Liver (tissue), 9 donors: Measurements from ENCODE around the gene BTK. TPM values are rescaled to one million over a fixed set of nuclear protein-coding genes. Genes with fewer than 3 reads are reported as not detected.

Experiments used
- DNase-seq: peaks from one replicate; pipeline ENCODE4 v3.0.0-alpha.2; 2017; ENCODE audit warnings: low spot score
- H3K27ac ChIP-seq, 2 donors: one replicate each; pipeline ENCODE4 v1.7.0; 2013; ENCODE audit warnings: inconsistent platforms in 2 of 2, low read length in 2 of 2, control low read depth in 1 of 2, low read depth in 1 of 2, mild to moderate bottlenecking in 1 of 2
- H3K27me3 ChIP-seq, 4 donors: one replicate each; pipeline versions ENCODE4 v1.6.1 to v1.7.0; 2013; ENCODE audit warnings: low read length in 3 of 4, inconsistent platforms in 1 of 4, mild to moderate bottlenecking in 1 of 4, moderate library complexity in 1 of 4; ENCODE audit not compliant: control insufficient read depth in 4 of 4, insufficient read depth in 4 of 4
- H3K36me3 ChIP-seq, 4 donors: one replicate each; pipeline versions ENCODE4 v1.6.1 to v1.7.0; 2013; ENCODE audit warnings: low read length in 3 of 4, mild to moderate bottlenecking in 3 of 4, low read depth in 1 of 4, moderate library complexity in 1 of 4; ENCODE audit not compliant: control insufficient read depth in 4 of 4, insufficient read depth in 3 of 4
- H3K4me1 ChIP-seq, 4 donors: one replicate each; pipeline versions ENCODE4 v1.6.1 to v1.7.0; 2013; ENCODE audit warnings: low read length in 3 of 4, mild to moderate bottlenecking in 3 of 4, moderate library complexity in 1 of 4; ENCODE audit not compliant: control insufficient read depth in 4 of 4, insufficient read depth in 4 of 4
- H3K4me3 ChIP-seq, 3 donors: one replicate each; pipeline versions ENCODE4 v1.6.1 to v1.7.0; 2013; ENCODE audit warnings: low read length in 3 of 3, control low read depth in 1 of 3, low read depth in 1 of 3, mild to moderate bottlenecking in 1 of 3
- H3K9ac ChIP-seq, 2 donors: one replicate each; pipeline ENCODE4 v1.7.0; 2013; ENCODE audit warnings: low read length in 2 of 2, mild to moderate bottlenecking in 2 of 2, moderate library complexity in 2 of 2, control low read depth in 1 of 2, low read depth in 1 of 2
- H3K9me3 ChIP-seq, 4 donors: one replicate each; pipeline versions ENCODE4 v1.6.1 to v1.7.0; 2013; ENCODE audit warnings: low read length in 3 of 4; ENCODE audit not compliant: control insufficient read depth in 4 of 4
- EGR1 ChIP-seq, 2 donors: IDR thresholded peaks; 2 replicates each; pipeline ENCODE4 v1.6.1; 2016 to 2018; ENCODE audit warnings: antibody characterized with exemption in 2 of 2, low read depth in 2 of 2
- FOXA1 ChIP-seq: IDR thresholded peaks from 2 replicates; pipeline ENCODE4 v1.6.1; 2016; ENCODE audit warnings: antibody characterized with exemption
- FOXA2 ChIP-seq: IDR thresholded peaks from 2 replicates; pipeline ENCODE4 v1.6.1; 2016; ENCODE audit warnings: antibody characterized with exemption
- GABPA ChIP-seq, 2 donors: IDR thresholded peaks in 1 of 2; conservative IDR thresholded peaks in 1 of 2; 2 replicates each; pipeline ENCODE4 v1.6.1; 2016; ENCODE audit warnings: antibody characterized with exemption in 2 of 2, mild to moderate bottlenecking in 1 of 2, moderate library complexity in 1 of 2
- HNF4A ChIP-seq, 2 donors: conservative IDR thresholded peaks; 2 replicates each; pipeline ENCODE4 v1.6.1; 2016; ENCODE audit warnings: antibody characterized with exemption in 2 of 2, mild to moderate bottlenecking in 2 of 2
- HNF4G ChIP-seq: IDR thresholded peaks from 2 replicates; pipeline ENCODE4 v1.6.1; 2016; ENCODE audit warnings: antibody characterized with exemption
- JUND ChIP-seq, 2 donors: IDR thresholded peaks; 2 replicates each; pipeline ENCODE4 v1.6.1; 2016; ENCODE audit warnings: antibody characterized with exemption in 2 of 2
- NR2F2 ChIP-seq: IDR thresholded peaks from 2 replicates; pipeline ENCODE4 v1.6.1; 2016; ENCODE audit warnings: antibody characterized with exemption
- RAD21 ChIP-seq, 2 donors: IDR thresholded peaks; 2 replicates each; pipeline ENCODE4 v1.6.1; 2016; ENCODE audit warnings: antibody characterized with exemption in 2 of 2, mild to moderate bottlenecking in 2 of 2
- REST ChIP-seq: IDR thresholded peaks from 2 replicates; pipeline ENCODE4 v1.6.1; 2016; ENCODE audit warnings: antibody characterized with exemption, mild to moderate bottlenecking
- RXRA ChIP-seq, 2 donors: IDR thresholded peaks; 2 replicates each; pipeline ENCODE4 v1.6.1; 2017 to 2018; ENCODE audit warnings: antibody characterized with exemption in 2 of 2, mild to moderate bottlenecking in 1 of 2
- SP1 ChIP-seq: IDR thresholded peaks from 2 replicates; pipeline ENCODE4 v1.6.1; 2018; ENCODE audit warnings: antibody characterized with exemption, mild to moderate bottlenecking
- TAF1 ChIP-seq: conservative IDR thresholded peaks from 2 replicates; pipeline ENCODE4 v1.6.1; 2016; ENCODE audit warnings: antibody characterized with exemption, mild to moderate bottlenecking
- YY1 ChIP-seq: IDR thresholded peaks from 2 replicates; pipeline ENCODE4 v1.6.1; 2016; ENCODE audit warnings: antibody characterized with exemption, mild to moderate bottlenecking
- WGBS: extraction: QIAGEN DNeasy Blood & Tissue Kit; methylation state at CpG from one replicate; pipeline ENCODE4 v1.1.7; 2013; 5-methylcytosine and 5-hydroxymethylcytosine counted together
- polyA plus RNA-seq, 2 donors: library from polyadenylated mRNA; stranded (reverse) in 1 of 2; unstranded in 1 of 2; fragments of 200-250 nt in 1 of 2; fragments of >200 nt in 1 of 2; fragmentation: Nextera tagmentation in 1 of 2; extraction: Ambion mirVana in 1 of 2; gene quantifications; one replicate each; pipeline versions ENCODE4 v1.2.1 to v1.2.3, GENCODE V29; 2013 to 2015
- total RNA-seq, 2 donors: library from RNA; depleted of rRNA; stranded (reverse); fragments of >200 nt; gene quantifications; one replicate each; pipeline ENCODE4 v1.2.3, GENCODE V29; 2014
- TF ChIP-seq, protein P1 (sequence below): IDR thresholded peaks from 2 replicates; pipeline ENCODE4 v1.6.1; 2016; ENCODE audit warnings: antibody characterized with exemption
- TF ChIP-seq, protein P2 (sequence below): IDR thresholded peaks from 2 replicates; pipeline ENCODE4 v1.6.1; 2016; ENCODE audit warnings: antibody characterized with exemption
- TF ChIP-seq, protein P3 (sequence below): fragments of 150-350 bp; IDR thresholded peaks from 2 replicates; pipeline ENCODE4 v1.5.1; 2017; ENCODE audit warnings: improper control_type of control experiment, low read depth, low read length; ENCODE audit not compliant: missing input control
- donor health status: healthy.
- donor health status: healthy.
- donor health status: healthy.
- donor health status: healthy.
- donor health status: healthy.

Gene BTK
- total and polyA plus RNA-seq, 4 donors: 0.99 to 22.6 (median 2.3) TPM

DNA sequence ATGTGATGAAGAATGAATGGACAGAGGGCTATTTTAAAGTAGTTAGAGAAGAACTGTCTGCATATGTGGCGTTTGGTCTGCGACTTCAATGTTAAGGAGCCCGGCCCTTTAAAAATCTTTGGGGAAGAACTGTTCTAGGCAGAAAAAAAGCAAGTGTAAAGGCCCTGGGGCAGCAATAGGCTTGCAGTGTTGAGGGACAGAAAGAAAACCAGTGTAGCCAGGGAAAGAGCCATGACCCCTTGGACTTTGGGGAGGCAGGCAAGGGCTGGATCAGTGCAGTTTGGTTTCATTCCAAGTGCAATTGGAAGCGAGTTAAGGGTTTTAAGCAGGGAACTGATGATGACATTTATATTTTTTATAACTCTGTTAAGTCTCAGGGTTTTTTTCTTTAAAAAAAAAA is 13.8 kb upstream of the BTK start:
- peaks cover 0 to 4% (median 2%) of the 10 kb centered on the region in 4 donors for H3K36me3 ChIP-seq

DNA sequence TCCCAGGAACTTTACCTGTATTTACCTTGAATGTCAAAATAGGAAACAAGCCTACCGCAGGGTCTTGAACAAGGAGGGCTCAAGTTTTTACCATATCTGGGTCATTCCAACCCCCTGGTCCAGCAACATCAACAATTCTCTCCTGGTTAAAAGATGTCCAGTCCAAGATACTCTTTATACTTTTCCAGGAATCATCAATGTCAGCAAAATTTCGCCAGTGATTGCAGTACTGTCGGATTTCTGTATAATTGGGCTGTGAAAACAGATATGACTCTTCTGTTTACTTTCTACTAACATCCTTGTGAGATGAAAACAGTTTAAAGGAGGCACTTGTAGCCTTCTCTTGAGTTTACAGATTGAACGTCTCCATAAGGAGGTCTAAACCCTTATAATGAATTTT is 12.7 kb upstream of the BTK start:
- no peaks in the 10 kb centered on the region for H3K4me1 ChIP-seq
- H3K27ac ChIP-seq: no peak overlapping the region
- H3K27me3 ChIP-seq: no peaks in the 10 kb centered on the region
- H3K9me3 ChIP-seq: no peaks in the 10 kb centered on the region
- WGBS: 92% methylated on average over 4 of the region's 4 CpGs
- no peak for DNase-seq
- no peak for TF ChIP-seq FOXA2
- no peak for TF ChIP-seq EGR1 (IDR thresholded peaks at IDR 0.05; ENCODE audit: low read depth in 2 of 2)
- TF ChIP-seq, protein P1, sequence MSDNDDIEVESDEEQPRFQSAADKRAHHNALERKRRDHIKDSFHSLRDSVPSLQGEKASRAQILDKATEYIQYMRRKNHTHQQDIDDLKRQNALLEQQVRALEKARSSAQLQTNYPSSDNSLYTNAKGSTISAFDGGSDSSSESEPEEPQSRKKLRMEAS: no peak
- TF ChIP-seq FOXA1: no peak
- TF ChIP-seq RXRA (IDR thresholded peaks at IDR 0.05): no peak
- TF ChIP-seq, protein P2, sequence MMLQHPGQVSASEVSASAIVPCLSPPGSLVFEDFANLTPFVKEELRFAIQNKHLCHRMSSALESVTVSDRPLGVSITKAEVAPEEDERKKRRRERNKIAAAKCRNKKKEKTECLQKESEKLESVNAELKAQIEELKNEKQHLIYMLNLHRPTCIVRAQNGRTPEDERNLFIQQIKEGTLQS: no peak
- TF ChIP-seq HNF4G: no peak
- no peak for TF ChIP-seq NR2F2
- TF ChIP-seq, protein P3, sequence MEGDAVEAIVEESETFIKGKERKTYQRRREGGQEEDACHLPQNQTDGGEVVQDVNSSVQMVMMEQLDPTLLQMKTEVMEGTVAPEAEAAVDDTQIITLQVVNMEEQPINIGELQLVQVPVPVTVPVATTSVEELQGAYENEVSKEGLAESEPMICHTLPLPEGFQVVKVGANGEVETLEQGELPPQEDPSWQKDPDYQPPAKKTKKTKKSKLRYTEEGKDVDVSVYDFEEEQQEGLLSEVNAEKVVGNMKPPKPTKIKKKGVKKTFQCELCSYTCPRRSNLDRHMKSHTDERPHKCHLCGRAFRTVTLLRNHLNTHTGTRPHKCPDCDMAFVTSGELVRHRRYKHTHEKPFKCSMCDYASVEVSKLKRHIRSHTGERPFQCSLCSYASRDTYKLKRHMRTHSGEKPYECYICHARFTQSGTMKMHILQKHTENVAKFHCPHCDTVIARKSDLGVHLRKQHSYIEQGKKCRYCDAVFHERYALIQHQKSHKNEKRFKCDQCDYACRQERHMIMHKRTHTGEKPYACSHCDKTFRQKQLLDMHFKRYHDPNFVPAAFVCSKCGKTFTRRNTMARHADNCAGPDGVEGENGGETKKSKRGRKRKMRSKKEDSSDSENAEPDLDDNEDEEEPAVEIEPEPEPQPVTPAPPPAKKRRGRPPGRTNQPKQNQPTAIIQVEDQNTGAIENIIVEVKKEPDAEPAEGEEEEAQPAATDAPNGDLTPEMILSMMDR: no peak
- no peak for TF ChIP-seq TAF1
- no peak for TF ChIP-seq HNF4A (conservative IDR thresholded peaks at IDR 0.05)
- TF ChIP-seq YY1: no peak
- TF ChIP-seq RAD21 (IDR thresholded peaks at IDR 0.05): no peak
- no peak for TF ChIP-seq JUND (IDR thresholded peaks at IDR 0.05)
- TF ChIP-seq SP1: no peak
- TF ChIP-seq REST: no peak
- TF ChIP-seq GABPA (IDR thresholded peaks at IDR 0.05 in 1 of 2, conservative IDR thresholded peaks at IDR 0.05 in 1 of 2): no peak
- H3K4me3 ChIP-seq: no peak overlapping the region
- H3K9ac ChIP-seq: no peak overlapping the region
- H3K36me3 ChIP-seq: peaks cover 0 to 4% (median 2%) of the 10 kb centered on the region in 4 donors

More for the DNA sequence above, 13.8 kb upstream of the BTK start:
- no peak for TF ChIP-seq HNF4A (conservative IDR thresholded peaks at IDR 0.05)
- no peak for TF ChIP-seq EGR1 (IDR thresholded peaks at IDR 0.05; ENCODE audit: low read depth in 2 of 2)
- no peak for TF ChIP-seq REST
- TF ChIP-seq, protein P1: no peak
- no peak for TF ChIP-seq TAF1
- TF ChIP-seq HNF4G: no peak
- no peak for TF ChIP-seq FOXA2
- Histone ChIP-seq H3K27me3 (no peaks in the 10 kb centered on the region), H3K27ac (no peak overlapping the region), H3K4me3 (no peak overlapping the region), H3K4me1 (no peaks in the 10 kb centered on the region), H3K9ac (no peak overlapping the region), H3K9me3 (no peaks in the 10 kb centered on the region)
- 88% methylated on average over 4 of the region's 4 CpGs for WGBS
- no peak for DNase-seq
